T-helper 1 cell (primary cell): Measurements from ENCODE around the gene KIRREL3.

ENCODE experiments used
- DNase-seq, 5 donors: peaks; one replicate each; pipeline ENCODE4 v3.0.0-alpha.2; 2012 to 2020

The KIRREL3 gene

DNA sequence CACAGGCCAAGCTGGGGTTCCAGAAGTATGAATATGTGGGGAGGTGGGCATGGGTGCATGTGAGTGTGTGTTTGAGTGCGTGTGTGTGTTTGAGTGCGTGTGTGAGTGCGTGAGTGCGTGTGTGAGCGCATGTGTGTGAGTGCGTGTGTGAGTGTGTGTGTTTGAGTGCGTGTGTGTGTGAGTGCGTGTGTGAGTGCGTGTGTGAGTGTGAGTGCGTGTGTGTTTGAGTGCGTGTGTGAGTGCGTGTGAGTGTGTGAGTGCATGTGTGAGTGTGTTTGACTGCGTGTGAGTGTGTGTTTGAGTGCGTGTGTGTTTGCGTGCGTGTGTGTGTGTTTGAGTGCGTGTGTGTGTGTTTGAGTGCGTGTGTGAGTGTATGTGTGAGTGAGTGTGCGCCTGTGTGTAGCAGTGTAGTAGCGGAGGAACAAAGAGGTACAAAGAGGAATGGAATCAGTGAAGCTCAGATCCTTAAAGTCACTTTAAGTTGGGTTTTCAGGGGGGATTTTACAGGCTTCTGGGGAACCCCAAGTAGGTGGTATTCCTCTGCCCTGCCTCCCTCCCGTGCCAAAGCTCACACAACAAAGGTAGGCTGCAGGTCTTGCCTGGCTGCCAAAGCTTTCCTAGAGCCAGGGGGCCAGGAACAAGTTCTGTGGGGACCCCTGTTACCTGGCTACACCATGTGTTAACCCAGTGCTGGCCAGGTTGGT is 137.1 kb downstream of the KIRREL3 start:
- no peak for DNase-seq

DNA sequence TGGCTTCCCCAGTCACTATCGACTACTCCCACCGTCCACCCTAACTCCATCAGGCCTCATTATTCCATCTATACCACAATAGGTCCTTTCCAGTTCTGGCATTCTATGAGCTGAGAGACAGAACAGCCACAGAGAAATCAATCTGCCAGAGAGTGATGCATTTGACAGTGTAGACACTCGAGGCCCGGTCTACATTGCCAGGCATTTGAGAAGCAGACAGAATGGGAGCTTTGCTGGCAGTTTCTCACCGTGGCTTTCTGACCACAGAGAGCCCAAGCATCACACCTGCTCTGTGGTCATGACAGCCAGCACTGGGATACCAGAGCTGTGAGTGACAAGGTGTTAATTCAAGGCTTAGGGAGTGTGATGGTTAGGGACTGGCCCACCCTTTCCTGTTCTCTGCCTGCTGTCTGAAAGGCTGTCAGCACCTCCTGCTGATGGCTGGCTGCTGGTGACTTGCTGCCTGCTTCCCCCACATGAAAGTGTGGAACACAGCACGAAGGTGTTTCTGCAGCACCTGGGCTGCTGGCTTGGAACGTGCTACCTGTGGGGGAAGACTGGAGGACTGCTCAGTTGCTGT is 137.8 kb downstream of the KIRREL3 start:
- no peak for DNase-seq

DNA sequence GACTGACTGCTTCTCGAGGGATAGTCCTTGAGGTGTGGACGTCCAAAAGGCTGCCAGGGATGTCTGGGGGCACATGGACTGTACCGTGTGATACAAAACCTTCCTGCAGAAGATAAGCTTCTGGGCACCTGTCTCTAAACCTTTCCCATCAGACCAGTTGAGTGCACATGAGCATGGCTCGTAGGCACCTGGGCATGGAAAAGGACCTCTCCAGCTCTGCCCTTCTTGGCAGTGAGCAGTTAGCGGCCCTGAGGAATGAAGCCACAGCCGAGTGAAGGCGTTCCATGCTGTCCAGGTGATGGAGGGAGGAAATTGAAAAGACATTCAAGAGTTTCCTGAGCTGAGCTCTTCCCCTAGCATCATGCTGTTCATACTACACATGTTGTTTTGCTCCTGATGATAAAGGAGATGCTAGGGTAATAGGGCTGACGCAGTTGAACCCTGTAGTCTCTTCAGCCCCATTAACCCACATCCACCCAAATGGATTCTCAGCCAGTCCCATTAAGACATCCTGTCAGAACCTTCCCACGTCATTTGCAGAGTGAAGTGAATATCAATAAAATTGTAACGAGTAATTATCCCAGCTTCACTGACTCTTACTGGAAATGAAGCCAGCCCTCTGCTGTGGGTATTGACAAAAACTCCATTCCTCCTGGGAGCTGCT is 138.6 kb downstream of the KIRREL3 start:
- DNase-seq = no peak

DNA sequence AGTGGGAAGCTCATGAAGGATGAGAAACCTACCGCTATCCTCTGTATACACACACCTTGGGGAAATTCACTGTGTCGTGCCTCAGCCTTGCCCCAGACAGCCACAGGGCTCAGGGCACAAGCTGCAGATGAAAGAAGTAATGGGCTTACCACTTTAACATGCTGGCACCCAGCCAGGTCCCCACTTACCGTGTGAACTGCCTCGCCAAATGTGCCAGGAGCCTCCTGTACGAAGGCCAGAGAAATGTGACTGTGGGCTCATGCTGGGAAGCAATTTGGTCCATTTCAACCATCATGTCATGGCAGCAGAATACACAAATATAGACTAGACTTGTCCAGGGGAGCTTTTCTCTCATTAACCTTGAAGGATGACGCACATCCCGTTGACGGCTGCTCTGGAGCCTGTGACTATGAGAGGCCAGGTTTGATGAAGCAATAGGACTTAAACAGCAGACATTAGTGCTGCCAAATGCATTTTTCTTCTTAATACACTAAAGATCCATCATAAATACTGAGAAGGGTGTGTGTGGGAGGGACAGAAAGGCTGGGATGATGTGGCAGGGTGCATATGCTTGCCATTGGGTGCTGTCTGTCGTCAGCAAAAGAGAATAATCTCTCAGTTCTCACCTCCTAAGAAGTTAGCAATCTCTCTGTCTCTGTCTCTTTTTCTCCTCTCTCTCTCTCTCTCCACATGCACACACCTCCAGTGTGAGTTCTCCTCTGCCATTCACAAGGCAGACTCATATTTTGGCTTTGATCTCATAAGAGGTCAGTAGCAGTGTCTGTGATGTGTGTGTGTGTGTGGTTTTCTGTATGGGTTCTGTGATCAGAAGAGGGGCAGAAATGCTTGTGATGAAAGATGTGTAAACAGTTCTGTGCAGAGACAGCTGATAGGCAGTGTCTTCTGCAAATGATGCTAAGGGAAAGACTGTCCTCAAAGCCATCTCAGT is 142.4 kb downstream of the KIRREL3 start:
- no peak for DNase-seq

DNA sequence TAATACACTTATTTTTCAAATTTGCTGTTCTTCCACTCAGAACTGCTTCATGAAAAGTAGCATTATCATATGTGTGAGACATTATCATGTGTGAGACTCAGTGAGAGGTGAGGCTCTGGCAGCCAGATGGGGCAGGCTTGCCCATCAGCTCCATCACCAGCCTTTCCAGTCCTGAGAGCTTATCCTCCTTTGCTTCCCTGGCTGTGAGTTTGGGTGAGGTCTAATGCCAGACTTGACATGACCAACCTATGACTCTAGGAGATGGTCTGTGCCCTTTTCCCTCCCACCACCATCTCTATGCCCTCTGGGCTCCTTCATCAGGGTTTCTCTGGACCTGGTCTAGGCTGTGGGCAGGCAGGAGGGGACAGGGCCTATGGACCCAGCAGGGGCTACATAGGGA is 145.0 kb downstream of the KIRREL3 start:
- no peak for DNase-seq

DNA sequence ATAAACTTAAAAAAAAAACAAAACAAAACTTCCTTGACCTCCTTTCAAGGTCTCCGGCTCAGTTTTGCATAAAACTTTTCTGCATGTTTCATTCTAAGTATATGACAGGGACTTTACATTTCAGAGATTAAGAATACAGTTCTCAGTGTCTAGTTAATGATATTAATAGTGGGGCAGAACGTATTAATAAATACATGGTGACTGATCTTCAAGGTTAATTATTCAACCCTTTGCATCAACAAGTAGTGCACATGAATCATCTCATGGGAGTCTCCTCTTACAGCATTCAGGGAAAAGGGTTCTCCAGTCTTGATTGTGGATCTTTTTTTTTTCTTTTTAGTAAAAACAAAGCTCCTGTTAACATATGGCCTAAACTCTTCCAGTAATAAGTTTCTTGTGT is 146.8 kb downstream of the KIRREL3 start:
- DNase-seq = no peak

DNA sequence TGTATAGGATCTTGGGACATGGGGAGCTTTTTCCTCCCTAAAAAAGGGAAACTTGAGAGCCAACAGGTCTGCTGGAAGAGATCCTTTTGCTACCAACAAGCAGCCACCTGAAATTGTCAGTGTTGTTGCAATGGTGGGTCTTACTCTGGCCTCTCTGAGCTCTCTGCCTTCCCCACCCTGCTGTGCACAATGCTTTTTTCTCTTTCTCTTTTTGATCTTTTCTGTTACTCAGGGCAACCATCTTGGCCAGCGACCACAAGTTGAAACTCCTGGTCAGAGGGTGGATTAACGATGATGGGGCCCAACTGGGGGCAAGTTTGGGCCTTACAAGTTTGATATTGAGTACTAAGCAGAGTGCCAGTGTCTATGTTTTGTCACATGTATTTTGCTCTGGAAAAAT is 155.8 kb downstream of the KIRREL3 start:
- no peak for DNase-seq

DNA sequence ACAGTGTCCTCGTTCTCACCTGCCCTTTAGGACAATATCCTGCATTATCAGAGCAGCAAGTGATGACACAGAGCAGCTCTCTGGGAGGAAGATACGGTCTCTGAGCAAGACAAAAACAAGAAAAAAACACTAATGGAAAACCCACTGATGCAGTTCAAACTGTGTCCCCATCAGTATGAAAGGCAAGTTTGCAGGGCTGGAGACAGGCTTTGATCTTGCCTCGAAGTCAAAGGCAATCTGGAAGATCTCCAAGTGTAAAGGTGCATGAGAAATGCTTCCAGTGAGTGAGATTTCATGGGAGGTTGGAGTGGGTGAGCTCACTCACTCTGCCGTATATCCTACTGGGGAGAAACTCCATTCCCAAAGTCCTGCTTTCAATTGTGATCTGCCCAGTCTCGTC is 157.5 kb downstream of the KIRREL3 start:
- no peak for DNase-seq

DNA sequence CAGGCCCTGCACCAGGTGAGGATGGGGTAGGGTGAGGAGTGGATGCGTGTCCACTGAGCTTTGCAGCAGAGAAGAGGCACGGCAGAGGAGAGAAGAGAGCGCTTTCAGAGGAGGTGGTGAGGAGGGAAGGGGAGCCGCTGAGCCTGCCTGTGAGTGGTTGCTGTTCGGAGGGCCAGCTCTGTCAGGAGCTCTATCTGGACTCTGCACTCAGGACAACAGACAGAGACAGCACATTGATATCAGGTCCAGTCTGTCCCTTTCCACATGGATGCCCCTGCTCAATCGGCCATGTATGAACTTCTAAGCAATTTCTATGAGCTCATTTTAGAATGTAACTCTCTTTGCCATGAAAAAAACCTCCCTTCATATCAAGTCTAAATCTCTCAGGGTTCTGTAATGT is 158.6 kb downstream of the KIRREL3 start:
- DNase-seq = no peak

DNA sequence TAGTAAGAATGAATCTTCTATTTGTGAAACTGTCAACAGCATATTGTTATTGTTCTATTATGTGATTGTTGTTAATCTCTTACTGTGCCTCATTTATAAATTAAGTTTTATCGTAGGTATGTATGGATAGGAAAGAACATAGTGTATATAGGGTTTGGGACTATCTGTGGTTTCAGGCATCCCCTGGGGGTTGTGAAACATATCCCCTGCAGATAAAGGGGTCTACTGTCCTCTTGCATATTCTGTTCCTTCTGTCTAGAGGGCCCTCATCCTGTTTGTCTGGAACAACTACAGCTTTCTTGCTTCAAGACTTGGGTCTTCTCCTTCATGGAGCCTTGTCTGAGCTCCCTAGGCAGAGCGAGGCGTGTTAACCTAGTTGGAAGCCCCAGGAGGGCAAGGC is 159.6 kb downstream of the KIRREL3 start:
- no peak for DNase-seq

DNA sequence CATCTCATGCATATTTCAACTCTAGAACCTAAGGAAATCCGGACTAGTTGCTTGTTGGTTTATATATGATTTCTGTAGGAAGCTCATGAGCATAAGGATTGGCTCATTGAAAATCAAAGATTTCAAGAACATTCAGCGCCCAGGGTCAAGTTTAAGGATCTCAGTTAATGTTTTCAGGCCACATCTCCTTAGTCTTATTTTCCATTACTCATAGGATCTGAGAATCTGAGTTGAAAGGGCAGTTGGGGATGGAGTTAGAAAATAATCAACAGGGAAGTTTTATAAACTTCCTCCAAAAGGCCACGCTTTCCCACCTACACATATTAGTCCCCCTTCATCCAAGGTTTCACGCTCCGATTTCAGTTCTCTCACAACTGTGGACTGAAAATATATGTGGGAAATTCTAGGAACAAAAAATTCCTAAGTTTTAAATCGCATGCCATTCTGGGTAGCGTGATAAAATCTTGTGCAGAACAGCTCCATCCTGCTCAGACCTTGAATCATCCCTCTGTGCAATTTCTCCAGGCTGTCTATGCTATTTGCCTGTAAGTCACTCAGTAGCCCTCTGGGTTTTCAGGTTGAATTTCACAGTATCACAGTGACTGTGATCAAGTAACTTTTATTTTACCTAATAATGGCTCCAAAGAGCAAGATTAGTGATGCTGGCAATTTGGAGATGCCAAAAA is 160.2 kb downstream of the KIRREL3 start:
- DNase-seq = no peak

DNA sequence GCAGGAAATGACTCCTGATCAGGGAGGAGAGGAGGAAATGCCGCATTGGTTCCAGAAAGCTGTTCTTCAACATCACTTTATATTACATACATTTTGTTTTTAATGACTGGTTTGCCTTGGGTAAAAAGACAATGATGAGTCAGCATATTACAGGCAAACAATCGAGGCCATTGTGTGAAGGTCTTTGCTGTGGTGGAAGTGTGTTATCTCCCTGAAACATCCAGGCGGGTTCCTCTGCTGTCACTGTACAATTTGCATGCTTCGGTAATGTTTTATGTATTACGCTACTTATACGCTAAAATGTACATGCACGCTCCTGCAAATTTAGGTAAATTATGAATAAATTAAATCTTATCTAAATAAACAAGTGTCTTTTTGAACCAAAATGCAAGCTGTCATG is 161.1 kb downstream of the KIRREL3 start:
- DNase-seq = no peak

DNA sequence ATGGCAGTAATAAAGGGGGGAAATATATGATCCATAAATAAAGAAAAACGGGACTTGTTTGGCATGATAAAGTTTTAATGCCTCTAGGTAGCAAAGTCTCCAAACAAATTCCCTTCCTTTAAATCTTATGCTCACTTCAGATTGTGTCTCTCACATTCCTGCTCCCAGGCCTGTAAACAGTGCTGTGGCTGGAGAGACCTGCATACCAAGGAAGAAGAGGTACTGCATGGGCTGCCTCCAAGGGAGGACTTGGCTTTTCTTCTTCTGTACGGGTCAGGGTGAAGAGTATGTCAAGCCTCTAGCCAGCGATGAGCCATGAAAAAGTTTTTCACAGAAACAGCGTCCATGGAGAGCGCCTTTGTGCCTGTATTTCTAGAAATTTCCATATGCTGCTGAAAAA is 161.8 kb downstream of the KIRREL3 start:
- DNase-seq = no peak

DNA sequence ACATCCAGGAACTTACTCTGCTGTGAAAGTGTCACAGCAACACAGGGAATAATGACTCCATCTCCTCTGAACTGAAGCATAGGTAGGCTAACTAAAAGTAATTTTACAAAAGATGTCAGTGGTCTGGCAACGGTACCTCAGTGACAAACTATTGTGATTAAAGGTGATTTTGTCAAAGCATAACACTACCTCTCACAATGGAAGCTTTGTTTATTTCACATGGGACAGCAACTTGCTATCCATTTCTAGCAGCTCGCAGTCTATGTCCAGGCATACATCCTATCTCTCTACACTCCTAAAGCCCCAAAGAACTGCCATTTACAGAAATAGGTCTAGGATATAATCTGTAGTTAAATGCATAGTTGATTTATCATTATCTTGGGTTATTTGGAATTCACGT is 163.0 kb downstream of the KIRREL3 start:
- no peak for DNase-seq

DNA sequence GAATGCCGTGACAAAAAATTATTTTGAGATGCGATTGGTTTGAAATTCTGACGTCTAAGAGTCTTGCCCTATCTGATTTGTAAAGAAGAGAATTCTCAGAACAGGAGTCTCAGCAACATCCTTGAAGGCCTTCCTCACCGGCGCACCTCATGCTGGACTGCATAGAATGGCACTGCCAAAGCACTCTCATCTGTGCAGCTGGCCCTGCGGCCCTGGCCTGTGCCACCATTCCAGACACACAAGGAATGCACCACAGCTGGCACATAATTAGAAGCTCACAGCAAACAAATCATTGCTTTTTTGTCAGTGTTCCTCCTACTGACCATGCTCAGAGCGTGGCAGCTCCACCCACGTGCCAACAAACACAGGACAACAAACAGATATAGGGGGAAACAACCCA is 166.0 kb downstream of the KIRREL3 start:
- no peak for DNase-seq

DNA sequence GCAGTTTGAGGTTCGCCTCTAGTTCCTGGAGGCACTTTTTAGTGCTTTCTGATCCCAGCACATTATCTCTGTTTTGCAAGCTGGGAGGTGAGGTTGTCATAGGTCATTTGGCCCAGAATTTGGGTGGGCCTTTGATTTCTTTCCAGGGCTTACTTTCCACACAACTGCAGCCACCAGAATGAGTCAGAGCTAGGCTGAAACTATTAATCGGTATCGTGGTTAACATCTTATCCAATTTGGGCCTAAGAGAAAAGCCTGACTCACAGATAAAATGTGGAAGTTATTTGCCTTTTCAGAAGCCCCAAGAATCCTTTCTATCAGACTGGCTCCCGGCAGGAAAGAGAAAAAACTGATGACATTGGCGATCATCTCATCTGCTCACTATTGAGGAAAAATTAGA is 166.4 kb downstream of the KIRREL3 start:
- no peak for DNase-seq

DNA sequence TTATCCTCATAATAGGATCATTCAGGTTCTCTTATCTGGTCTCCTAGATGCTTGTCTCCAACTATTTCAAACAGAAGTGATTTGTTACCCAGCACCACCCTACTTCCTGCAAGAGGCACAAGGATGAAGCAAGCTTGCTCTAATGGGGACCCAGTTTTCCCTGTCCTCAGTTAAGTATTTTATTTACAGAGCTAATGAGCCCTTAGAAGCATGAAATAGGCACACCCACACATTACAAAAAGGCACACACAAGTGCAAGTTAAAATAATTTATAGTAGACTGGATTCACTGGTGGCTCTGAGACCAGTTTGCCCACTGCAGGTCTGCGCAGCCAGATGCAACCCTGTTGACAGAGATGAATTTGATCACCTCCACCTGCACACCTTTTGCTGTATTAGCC is 167.5 kb downstream of the KIRREL3 start:
- DNase-seq = no peak

DNA sequence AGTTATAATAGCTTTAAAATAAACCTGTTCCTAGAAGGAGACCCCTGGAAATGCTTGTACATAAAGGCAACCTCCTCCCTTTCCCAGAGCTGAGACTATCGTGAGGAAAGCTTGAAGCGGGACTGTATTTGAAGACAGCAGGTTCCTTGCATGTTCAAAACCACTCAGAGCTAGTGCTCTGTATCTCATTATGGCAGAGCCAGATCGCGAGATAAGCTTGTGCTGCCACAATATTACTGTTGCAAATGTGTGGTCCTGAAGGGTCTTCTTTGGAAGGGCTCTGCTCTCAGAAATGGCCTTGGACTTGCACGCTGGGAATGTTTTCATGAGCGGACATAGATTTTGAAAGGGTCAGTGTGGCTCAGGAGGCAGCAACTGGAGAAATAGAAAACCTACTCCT is 168.2 kb downstream of the KIRREL3 start:
- DNase-seq = no peak

DNA sequence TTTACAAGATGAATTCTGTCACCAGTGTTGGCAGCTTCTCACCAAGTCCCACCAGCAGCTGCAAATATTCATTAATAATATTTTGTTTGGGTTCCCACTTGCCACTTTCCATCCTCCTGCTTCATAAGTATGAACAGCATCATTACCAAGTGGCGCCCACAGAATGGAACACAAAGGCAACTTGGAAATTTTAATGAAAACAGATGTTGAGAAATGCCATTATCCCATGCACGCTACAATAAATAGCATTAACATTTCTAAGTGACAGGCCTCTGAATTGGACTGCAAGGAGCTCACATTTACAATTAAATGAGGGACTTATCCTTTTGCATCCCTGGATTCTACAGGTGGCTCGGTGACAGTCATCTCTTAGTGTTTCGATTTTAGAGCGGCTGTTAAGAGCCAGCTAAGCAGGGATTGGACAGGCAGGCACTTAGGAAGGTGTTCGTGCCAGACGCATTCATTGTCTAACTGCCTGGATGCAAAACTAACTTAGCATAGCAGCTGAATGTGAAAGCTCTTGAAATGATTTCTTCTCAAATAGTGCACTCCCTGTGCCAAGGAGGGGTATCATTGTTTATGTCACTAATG is 170.3 kb downstream of the KIRREL3 start:
- DNase-seq = no peak

DNA sequence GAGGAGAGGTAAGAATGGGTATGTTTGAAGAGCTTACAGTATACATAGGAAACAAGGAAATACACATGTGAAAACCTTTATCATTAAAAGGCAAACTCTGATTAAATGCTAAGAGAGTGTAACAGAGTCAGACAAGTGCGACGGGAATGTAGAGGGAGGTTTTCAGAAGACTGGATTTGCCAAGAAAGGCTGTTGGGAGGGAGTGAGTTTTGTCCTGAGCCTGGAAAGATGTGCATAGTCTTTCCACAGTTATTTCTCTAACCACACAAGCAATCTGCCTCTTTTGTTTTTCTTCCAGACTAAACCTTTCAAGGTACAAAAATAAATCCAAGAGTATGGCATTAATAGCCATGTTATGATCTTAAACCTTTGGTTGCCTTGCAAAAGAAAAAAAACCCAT is 170.9 kb downstream of the KIRREL3 start:
- no peak for DNase-seq

DNA sequence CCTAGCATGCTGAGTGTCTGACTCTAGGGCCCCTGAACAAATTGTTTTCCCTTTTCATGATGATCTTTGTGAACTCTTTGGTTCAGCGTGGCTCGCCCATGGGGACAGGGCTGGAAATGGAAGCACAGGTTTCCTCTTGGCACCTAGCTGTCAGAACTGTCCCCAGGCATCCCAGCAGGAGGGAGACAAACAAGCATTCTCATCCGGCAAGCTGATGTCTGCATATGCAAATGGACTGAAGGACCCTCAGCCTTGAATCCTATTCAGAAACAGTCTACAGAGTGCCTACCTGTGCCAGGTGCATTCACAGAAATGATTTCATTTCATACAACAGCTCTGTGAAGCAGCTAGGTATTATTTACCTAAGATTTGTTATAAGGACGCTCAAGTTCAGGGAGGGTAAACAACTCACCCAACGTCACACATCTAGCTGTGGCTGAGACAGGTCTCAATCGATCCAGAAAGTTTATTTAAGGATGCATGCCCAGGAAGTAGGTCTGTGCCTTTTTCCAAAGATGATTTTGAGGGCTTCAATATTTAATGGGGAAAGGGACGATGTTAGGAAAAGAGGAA is 176.4 kb downstream of the KIRREL3 start:
- no peak for DNase-seq

DNA sequence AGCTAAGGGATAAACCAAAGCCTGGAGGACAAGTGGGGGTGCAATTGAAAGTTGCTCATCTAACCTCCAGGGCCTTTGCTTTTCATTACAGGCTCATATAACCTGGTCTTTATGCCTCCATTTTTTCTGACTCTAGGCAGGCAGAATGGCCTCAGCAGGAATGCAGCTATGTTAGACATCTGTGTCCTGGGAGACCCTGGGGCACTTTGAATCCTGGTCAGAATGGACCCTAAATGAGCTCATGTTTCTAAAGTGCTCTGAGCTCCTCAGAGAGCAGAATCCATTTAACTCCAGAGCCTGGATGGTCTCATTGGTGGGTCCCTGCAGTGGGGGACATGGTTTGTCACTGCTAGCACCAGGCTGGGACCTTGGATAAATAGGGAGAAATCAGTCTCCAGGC is 177.3 kb downstream of the KIRREL3 start:
- no peak for DNase-seq
